PFSK-1 (cell line): ENCODE data around the gene SHISA7.

Source experiments
- FOXP2 ChIP-seq: optimal IDR thresholded peaks from 2 replicates; pipeline ENCODE3; 2011; ENCODE audit warnings: borderline replicate concordance, control low read depth, inconsistent platforms; ENCODE audit not compliant: insufficient read depth; ENCODE audit errors: extremely low read length, extremely low read depth
- POLR2AphosphoS5 ChIP-seq: IDR thresholded peaks from 2 replicates; pipeline ENCODE4 v1.6.1; 2012; ENCODE audit warnings: low read depth, mild to moderate bottlenecking, control low read depth, low read length, moderate library complexity
- REST ChIP-seq, 2 experiments: IDR thresholded peaks; 2 replicates each; pipeline versions ENCODE4 v1.6.1 to v1.8.0; 2011 to 2012; ENCODE audit warnings: low read depth in 2 of 2, low read length in 2 of 2, control low read depth in 1 of 2, inconsistent platforms in 1 of 2, mild to moderate bottlenecking in 1 of 2, moderate library complexity in 1 of 2; ENCODE audit not compliant: insufficient read depth in 1 of 2
- SIN3A ChIP-seq: IDR thresholded peaks from 2 replicates; pipeline ENCODE4 v1.6.1; 2012; ENCODE audit warnings: mild to moderate bottlenecking, low read length, moderate library complexity, borderline replicate concordance; ENCODE audit not compliant: insufficient read depth
- TAF1 ChIP-seq: IDR thresholded peaks from 2 replicates; pipeline ENCODE4 v1.6.1; 2012; ENCODE audit warnings: low read length, control low read depth, borderline replicate concordance; ENCODE audit not compliant: insufficient read depth

- TF ChIP-seq POLR2AphosphoS5, result no peak
- TF ChIP-seq REST (IDR thresholded peaks at IDR 0.05; ENCODE audit: insufficient read depth in 1 of 2, low read depth in 2 of 2, low read length in 2 of 2), result no peak
- no peak for TF ChIP-seq SIN3A
- TF ChIP-seq FOXP2, result no peak
- no peak for TF ChIP-seq TAF1
Measured at GRCh38 chr19:55459551-55459949, 16.4 kb upstream of the SHISA7 start.
